Trophoblast cell (in vitro differentiated cells and primary cell): ENCODE measurements around the gene MEGF10. TPM values are rescaled to one million over a fixed set of nuclear protein-coding genes. Genes with fewer than 3 reads are reported as not detected.

Experiments
- DNase-seq, 2 donors: peaks; one replicate each; pipeline ENCODE4 v3.0.0-alpha.2; 2016
- H2AFZ ChIP-seq: 2 replicates; pipeline ENCODE4 v1.6.1; 2013; ENCODE audit warnings: low read length, moderate library complexity, mild to moderate bottlenecking; ENCODE audit not compliant: insufficient read depth, poor library complexity
- H2AK5ac ChIP-seq: 2 replicates; pipeline ENCODE4 v1.6.1; 2013; ENCODE audit warnings: mild to moderate bottlenecking, low read length
- H2BK120ac ChIP-seq: 2 replicates; pipeline ENCODE4 v1.6.1; 2013; ENCODE audit warnings: low read length, mild to moderate bottlenecking, moderate library complexity; ENCODE audit not compliant: insufficient read depth, poor library complexity
- H2BK12ac ChIP-seq: 2 replicates; pipeline ENCODE4 v1.6.1; 2013; ENCODE audit warnings: mild to moderate bottlenecking, low read length, moderate library complexity
- H2BK5ac ChIP-seq: 2 replicates; pipeline ENCODE4 v1.6.1; 2013; ENCODE audit warnings: low read length, low read depth, moderate library complexity, mild to moderate bottlenecking; ENCODE audit not compliant: poor library complexity
- H3K14ac ChIP-seq: 2 replicates; pipeline ENCODE4 v1.6.1; 2013; ENCODE audit warnings: mild to moderate bottlenecking, low read length
- H3K18ac ChIP-seq: 2 replicates; pipeline ENCODE4 v1.6.1; 2013; ENCODE audit warnings: mild to moderate bottlenecking, low read length
- H3K23ac ChIP-seq: 2 replicates; pipeline ENCODE4 v1.6.1; 2013; ENCODE audit warnings: low read length
- H3K27ac ChIP-seq: 2 replicates; pipeline ENCODE4 v1.5.1; 2013; ENCODE audit warnings: low read depth, mild to moderate bottlenecking, inconsistent platforms, low read length, moderate library complexity
- H3K27me3 ChIP-seq: 2 replicates; pipeline ENCODE4 v1.6.1; 2013; ENCODE audit warnings: inconsistent platforms, mild to moderate bottlenecking, low read length, moderate library complexity; ENCODE audit not compliant: insufficient read depth
- H3K36me3 ChIP-seq, 2 experiments: 1 replicate in 1 of 2; 2 replicates in 1 of 2; pipeline ENCODE4 v1.6.1; 2013; ENCODE audit warnings: low read length in 2 of 2, mild to moderate bottlenecking in 2 of 2, moderate library complexity in 1 of 2; ENCODE audit not compliant: insufficient read depth in 2 of 2, control insufficient read depth in 1 of 2
- H3K4ac ChIP-seq: 2 replicates; pipeline ENCODE4 v1.6.1; 2013; ENCODE audit warnings: low read depth, mild to moderate bottlenecking, low read length, moderate library complexity
- H3K4me1 ChIP-seq, 2 experiments: 1 replicate in 1 of 2; 2 replicates in 1 of 2; pipeline ENCODE4 v1.6.1; 2013; ENCODE audit warnings: low read length in 2 of 2, mild to moderate bottlenecking in 2 of 2, moderate library complexity in 1 of 2; ENCODE audit not compliant: insufficient read depth in 2 of 2, control insufficient read depth in 1 of 2
- H3K4me2 ChIP-seq: 2 replicates; pipeline ENCODE4 v1.6.1; 2013; ENCODE audit warnings: inconsistent platforms, mild to moderate bottlenecking, low read length, moderate library complexity
- H3K4me3 ChIP-seq: 2 replicates; pipeline ENCODE4 v1.5.1; 2013; ENCODE audit warnings: mild to moderate bottlenecking, low read depth, low read length, inconsistent platforms
- H3K79me1 ChIP-seq: one replicate; pipeline ENCODE4 v1.6.1; 2013; ENCODE audit warnings: low read length
- H3K79me2 ChIP-seq: 2 replicates; pipeline ENCODE4 v1.6.1; 2013; ENCODE audit warnings: low read length, mild to moderate bottlenecking; ENCODE audit not compliant: control insufficient read depth, insufficient read depth, poor library complexity
- H3K9ac ChIP-seq: 2 replicates; pipeline ENCODE4 v1.6.1; 2013; ENCODE audit warnings: mild to moderate bottlenecking, low read length
- H3K9me3 ChIP-seq: 2 replicates; pipeline ENCODE4 v1.6.1; 2013; ENCODE audit warnings: low read depth, mild to moderate bottlenecking, control low read depth, inconsistent platforms, low read length; ENCODE audit not compliant: insufficient read depth
- H4K12ac ChIP-seq: 2 replicates; pipeline ENCODE4 v1.6.1; 2013; ENCODE audit warnings: low read depth, mild to moderate bottlenecking, low read length, moderate library complexity
- H4K8ac ChIP-seq: 2 replicates; pipeline ENCODE4 v1.6.1; 2013; ENCODE audit warnings: low read depth, mild to moderate bottlenecking, low read length, moderate library complexity
- H4K91ac ChIP-seq: one replicate; pipeline ENCODE4 v1.6.1; 2013; ENCODE audit warnings: low read depth, mild to moderate bottlenecking, low read length, moderate library complexity
- WGBS: extraction: QIAGEN DNeasy Blood & Tissue Kit; methylation state at CpG from one replicate; pipeline ENCODE4 v1.1.7; 2013; ENCODE audit warnings: missing lambda C conversion rate; ENCODE audit not compliant: insufficient read length, insufficient coverage; ENCODE audit errors: extremely low coverage; 5-methylcytosine and 5-hydroxymethylcytosine counted together
- polyA plus RNA-seq: library from polyadenylated mRNA; stranded (reverse); fragments of 200-250 nt; gene quantifications from 2 replicates; pipeline ENCODE4 v1.2.3, GENCODE V29; 2013

MEGF10 gene
- 0.10 and 0.12 TPM in 2 replicates for polyA plus RNA-seq

DNA sequence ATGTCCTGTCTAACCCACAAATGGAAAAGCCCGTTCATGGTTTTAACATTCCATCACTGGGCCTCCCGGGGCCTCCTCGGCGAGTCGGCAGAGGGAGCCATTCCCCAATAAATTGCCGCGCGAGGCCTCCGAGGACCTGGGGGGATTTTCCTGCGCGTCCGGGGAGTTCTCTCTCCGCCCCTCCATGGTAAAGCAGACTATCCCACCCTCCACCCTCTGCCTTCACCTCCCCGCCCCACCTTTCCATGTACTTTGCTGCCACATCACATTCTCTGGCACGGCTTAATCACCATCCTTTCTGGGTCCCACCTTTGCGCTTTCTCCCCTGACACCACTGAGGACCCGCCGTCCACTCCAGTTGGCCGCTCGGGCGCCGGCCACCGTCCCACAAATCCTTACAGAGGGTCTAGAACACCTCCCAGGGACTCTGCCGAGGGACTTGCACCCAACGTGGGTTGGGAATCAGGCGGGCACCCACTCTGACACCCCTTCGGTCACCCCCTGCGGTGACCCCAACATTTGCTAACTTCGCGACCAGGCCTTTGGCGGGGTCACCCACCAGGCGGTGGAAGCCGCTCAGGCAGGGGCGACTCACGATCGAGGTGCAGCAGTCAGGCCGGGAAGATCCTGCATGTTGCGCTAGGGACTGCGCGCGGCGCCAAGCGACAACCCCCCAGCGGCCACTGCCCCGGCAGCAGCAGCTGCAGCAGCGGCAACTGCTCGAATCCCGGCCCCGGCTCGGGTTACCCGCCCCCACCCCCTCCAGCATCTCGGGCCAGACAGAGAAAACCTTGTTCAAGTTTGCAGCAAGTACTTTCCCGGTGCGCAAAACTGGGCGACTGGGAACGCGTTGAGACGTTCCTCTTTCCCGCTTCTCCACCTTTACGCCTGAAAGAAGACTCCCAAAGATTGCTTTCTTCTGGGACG, at the start of gene MEGF10:
TSS of gene MEGF10 (plus strand) at position 778 of the 927 bp plus-strand sequence. CDS start 40,513 bp downstream, outside the sequence.
- peaks cover 3 to 11% of the 10 kb centered on the region in 2 experiments for H3K4me1 ChIP-seq
- no peak within 1 kb of the TSS for H3K4ac ChIP-seq

DNA sequence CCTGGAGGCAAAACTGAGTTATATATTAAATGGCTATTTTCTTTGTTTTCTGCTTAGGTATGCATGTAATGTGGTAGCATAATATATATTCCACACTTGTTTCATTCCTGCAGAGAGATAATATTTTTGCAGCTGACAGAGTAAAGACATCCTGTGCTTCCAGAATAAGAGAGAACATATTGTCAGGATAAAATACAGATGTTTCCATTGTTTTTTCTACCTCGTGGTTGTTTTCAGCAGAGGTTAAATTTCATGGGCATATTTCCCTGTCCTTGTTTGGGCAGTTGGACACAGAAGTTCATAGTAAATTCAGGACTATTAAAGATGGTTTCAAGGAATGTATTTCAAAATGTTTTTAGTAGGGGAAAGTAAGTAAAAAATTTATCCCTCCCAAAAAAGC, 47.6 kb upstream of the MEGF10 start:
- Histone ChIP-seq H2BK5ac (no peak overlapping the region), H3K9ac (no peak overlapping the region), H4K91ac (no peak overlapping the region), H3K9me3 (no peaks in the 10 kb centered on the region), H3K79me2 (no peaks in the 10 kb centered on the region), H3K23ac (no peak overlapping the region), H2AFZ (no peak overlapping the region), H3K14ac (no peak overlapping the region), H3K4me3 (no peak overlapping the region), H3K18ac (no peak overlapping the region), H3K27me3 (no peaks in the 10 kb centered on the region), H2AK5ac (no peak overlapping the region), H3K4me1 (no peaks in the 10 kb centered on the region), H3K27ac (no peak overlapping the region), H2BK120ac (no peak overlapping the region), H3K4me2 (no peak overlapping the region), H3K4ac (no peak overlapping the region), H4K12ac (no peak overlapping the region), H3K79me1 (no peaks in the 10 kb centered on the region), H4K8ac (no peak overlapping the region), H2BK12ac (no peak overlapping the region), H3K36me3 (no peaks in the 10 kb centered on the region)
- WGBS = no CpG with 5 or more reads among the region's 1 CpG
- no peak for DNase-seq

More for the DNA sequence above, at the start of gene MEGF10:
- peak within 1 kb of the TSS; percentile 43 for H3K9ac ChIP-seq
- H3K79me2 ChIP-seq = no peaks in the 10 kb centered on the region
- H3K4me3 ChIP-seq = peak within 1 kb of the TSS; percentile 66
- no peak within 1 kb of the TSS for H2AK5ac ChIP-seq
- H3K27ac ChIP-seq = no peak within 1 kb of the TSS
- no peak within 1 kb of the TSS for H2BK5ac ChIP-seq
- peak within 1 kb of the TSS; percentile 99 for H3K4me2 ChIP-seq
- H3K9me3 ChIP-seq = no peaks in the 10 kb centered on the region
- H3K79me1 ChIP-seq = no peaks in the 10 kb centered on the region
- H2BK120ac ChIP-seq = no peak within 1 kb of the TSS
- no peaks in the 10 kb centered on the region for H3K36me3 ChIP-seq
- no CpG with 5 or more reads among the region's 61 CpGs for WGBS
- no peak within 1 kb of the TSS for H4K12ac ChIP-seq
- peaks cover 11% of the 10 kb centered on the region for H3K27me3 ChIP-seq
- no peak within 1 kb of the TSS for H2BK12ac ChIP-seq
- no peak within 1 kb of the TSS for H4K91ac ChIP-seq
- no peak within 1 kb of the TSS for H3K14ac ChIP-seq
- no peak within 1 kb of the TSS for H4K8ac ChIP-seq
- peak; percentile 10 to 63 for DNase-seq
- no peak within 1 kb of the TSS for H3K23ac ChIP-seq
- no peak within 1 kb of the TSS for H3K18ac ChIP-seq
- H2AFZ ChIP-seq = peak within 1 kb of the TSS; percentile 75

DNA sequence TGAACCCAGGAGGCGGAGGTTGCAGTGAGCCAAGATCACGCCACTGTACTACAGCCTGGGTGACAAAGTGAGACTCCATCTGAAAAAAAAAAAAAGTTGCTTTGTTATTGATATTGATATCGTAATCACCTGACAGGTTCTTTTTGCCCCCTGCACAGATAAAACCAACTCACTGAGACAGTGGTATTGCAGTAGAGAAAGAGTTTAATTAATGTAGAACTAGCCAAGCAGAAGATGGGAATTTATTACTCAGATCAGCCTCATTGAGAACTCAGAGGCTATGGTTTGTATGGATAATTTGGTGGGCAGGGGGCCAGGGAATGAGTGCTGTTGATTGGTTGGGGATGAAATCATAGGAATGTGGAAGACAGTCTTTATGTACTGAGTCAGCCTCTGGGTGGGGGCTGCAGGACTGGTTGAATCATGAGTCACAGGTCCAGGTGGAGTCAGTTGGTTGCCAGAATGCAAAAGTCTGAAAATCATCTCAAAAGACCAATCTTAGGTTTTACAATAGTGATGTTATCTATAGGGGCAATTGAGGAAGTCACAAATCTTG, 35.8 kb upstream of the MEGF10 start:
- no peak overlapping the region for H3K27ac ChIP-seq
- no peak overlapping the region for H3K9ac ChIP-seq
- H3K14ac ChIP-seq = no peak overlapping the region
- H3K4me3 ChIP-seq = no peak overlapping the region
- WGBS = no CpG with 5 or more reads among the region's 3 CpGs
- no peaks in the 10 kb centered on the region for H3K79me2 ChIP-seq
- no peak overlapping the region for H2AK5ac ChIP-seq
- H3K27me3 ChIP-seq = no peaks in the 10 kb centered on the region
- no peak overlapping the region for H4K12ac ChIP-seq
- H3K18ac ChIP-seq = no peak overlapping the region
- no peaks in the 10 kb centered on the region for H3K4me1 ChIP-seq
- H2BK12ac ChIP-seq = no peak overlapping the region
- H3K23ac ChIP-seq = no peak overlapping the region
- no peak overlapping the region for H4K91ac ChIP-seq
- no peak overlapping the region for H2BK120ac ChIP-seq
- no peak overlapping the region for H2AFZ ChIP-seq
- no peak overlapping the region for H3K4me2 ChIP-seq
- peaks cover 2% of the 10 kb centered on the region for H3K9me3 ChIP-seq
- H4K8ac ChIP-seq = no peak overlapping the region
- no peaks in the 10 kb centered on the region for H3K79me1 ChIP-seq
- H3K36me3 ChIP-seq = no peaks in the 10 kb centered on the region
- DNase-seq = peak; percentile 40 to 49
- H2BK5ac ChIP-seq = no peak overlapping the region
- no peak overlapping the region for H3K4ac ChIP-seq

DNA sequence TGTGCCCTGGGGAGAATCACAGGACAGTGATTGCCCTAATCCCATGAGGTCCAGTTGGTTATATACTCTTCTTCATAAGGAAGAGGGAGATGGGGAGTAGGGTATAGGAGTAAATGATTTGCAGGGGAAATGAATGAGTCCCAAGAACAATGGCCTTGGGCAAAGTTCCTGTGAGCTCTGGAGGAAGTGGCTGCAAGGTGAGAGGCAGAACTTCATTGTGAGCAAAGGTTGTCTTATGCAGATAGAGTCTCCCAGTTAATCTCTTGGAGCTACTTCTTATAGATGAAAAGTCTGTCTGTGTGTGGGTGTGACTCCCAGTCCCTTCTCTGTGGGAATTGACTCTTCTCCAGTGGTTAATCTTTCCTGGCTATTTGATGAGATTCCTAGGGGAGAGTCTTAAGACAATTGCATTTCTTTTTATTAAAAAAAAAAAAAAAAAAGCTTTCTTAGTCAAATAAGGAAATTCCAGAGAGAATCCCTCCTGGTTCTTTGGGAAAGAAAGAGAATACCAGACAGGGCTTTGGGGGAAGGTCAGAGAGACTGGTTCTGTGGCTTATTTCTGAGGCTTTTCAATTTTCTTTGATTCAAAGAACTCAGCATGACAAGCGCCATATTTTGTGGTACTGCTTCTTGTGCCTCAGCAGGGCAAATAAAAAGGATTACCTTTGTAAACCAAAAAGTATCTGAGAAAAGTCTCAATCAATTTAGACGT, 33.6 kb upstream of the MEGF10 start:
- no peak overlapping the region for H3K9ac ChIP-seq
- no peak overlapping the region for H3K4ac ChIP-seq
- no peak overlapping the region for H4K91ac ChIP-seq
- H3K36me3 ChIP-seq = no peaks in the 10 kb centered on the region
- no peak overlapping the region for H4K8ac ChIP-seq
- no peak overlapping the region for H2BK120ac ChIP-seq
- H3K18ac ChIP-seq = no peak overlapping the region
- DNase-seq = no peak
- no peak overlapping the region for H3K4me2 ChIP-seq
- H3K27me3 ChIP-seq = no peaks in the 10 kb centered on the region
- H3K14ac ChIP-seq = no peak overlapping the region
- no CpG with 5 or more reads among the region's 2 CpGs for WGBS
- no peaks in the 10 kb centered on the region for H3K4me1 ChIP-seq
- H2AFZ ChIP-seq = no peak overlapping the region
- H3K79me1 ChIP-seq = no peaks in the 10 kb centered on the region
- no peaks in the 10 kb centered on the region for H3K79me2 ChIP-seq
- no peak overlapping the region for H4K12ac ChIP-seq
- no peak overlapping the region for H3K4me3 ChIP-seq
- no peak overlapping the region for H3K23ac ChIP-seq
- H2BK5ac ChIP-seq = no peak overlapping the region
- H2AK5ac ChIP-seq = no peak overlapping the region
- H3K27ac ChIP-seq = no peak overlapping the region
- H3K9me3 ChIP-seq = peaks cover 2% of the 10 kb centered on the region
- H2BK12ac ChIP-seq = no peak overlapping the region
